ENCODE measurements around the gene C1orf174. TPM values are rescaled to one million over a fixed set of nuclear protein-coding genes. Genes with fewer than 3 reads are reported as not detected.

Gene C1orf174
- total RNA-seq, 1 donor from 2014 or later, result 19.9 TPM

- Histone ChIP-seq H3K36me3 (peaks cover 39% of the 10 kb centered on the region), H3K9me3 (no peaks in the 10 kb centered on the region), H3K4me3 (no peak overlapping the region), H3K27ac (no peak overlapping the region), H3K4me1 (peaks cover 4% of the 10 kb centered on the region), H3K27me3 (no peaks in the 10 kb centered on the region)
- no peak for DNase-seq
- TF ChIP-seq CTCF (IDR thresholded peaks at IDR 0.05), result no peak
- ATAC-seq, result no peak
- intact Hi-C loops (cut with DNase I), result no loop called here
These were observed 6.9 kb downstream of the C1orf174 start for GRCh38 chr1:3893190-3893589.

GRCh38 chr1:3892748-3893147 lies 7.3 kb downstream of the C1orf174 start:
- H3K4me3 ChIP-seq, result no peak overlapping the region
- no peaks in the 10 kb centered on the region for H3K9me3 ChIP-seq
- H3K27ac ChIP-seq, result no peak overlapping the region
- no peak for TF ChIP-seq CTCF (IDR thresholded peaks at IDR 0.05)
- peak; percentile 61 for ATAC-seq
- intact Hi-C loops (cut with DNase I), result no loop called here
- H3K27me3 ChIP-seq, result no peaks in the 10 kb centered on the region
- peaks cover 43% of the 10 kb centered on the region for H3K36me3 ChIP-seq
- H3K4me1 ChIP-seq, result peaks cover 4% of the 10 kb centered on the region
- DNase-seq, result peak; percentile 81

- H3K27me3 ChIP-seq, result no peaks in the 10 kb centered on the region
- no peak overlapping the region for H3K4me3 ChIP-seq
- intact Hi-C loops (cut with DNase I), result no loop called here
- peak overlapping the region; percentile 36 for H3K27ac ChIP-seq
- peaks cover 55% of the 10 kb centered on the region for H3K36me3 ChIP-seq
- no peak for DNase-seq
- no peak for TF ChIP-seq CTCF (IDR thresholded peaks at IDR 0.05)
- no peak for ATAC-seq
- peaks cover 4% of the 10 kb centered on the region for H3K4me1 ChIP-seq
- no peaks in the 10 kb centered on the region for H3K9me3 ChIP-seq
These were observed 8.7 kb downstream of the C1orf174 start for GRCh38 chr1:3891329-3891865.

GRCh38 chr1:3890389-3891328 lies 9.4 kb downstream of the C1orf174 start:
- H3K27me3 ChIP-seq, result no peaks in the 10 kb centered on the region
- intact Hi-C loops (cut with DNase I), result no loop called here
- H3K36me3 ChIP-seq, result peaks cover 63% of the 10 kb centered on the region
- peak; percentile 71 for ATAC-seq
- DNase-seq, result no peak
- H3K4me1 ChIP-seq, result peaks cover 4% of the 10 kb centered on the region
- H3K4me3 ChIP-seq, result no peak overlapping the region
- peak overlapping the region; percentile 36 for H3K27ac ChIP-seq
- H3K9me3 ChIP-seq, result no peaks in the 10 kb centered on the region
- no peak for TF ChIP-seq CTCF (IDR thresholded peaks at IDR 0.05)

- Histone ChIP-seq H3K27me3 (no peaks in the 10 kb centered on the region), H3K9me3 (no peaks in the 10 kb centered on the region), H3K4me1 (peaks cover 4% of the 10 kb centered on the region), H3K36me3 (peaks cover 64% of the 10 kb centered on the region), H3K27ac (no peak overlapping the region), H3K4me3 (no peak overlapping the region)
- DNase-seq, result no peak
- intact Hi-C loops (cut with DNase I), result no loop called here
- peak; percentile 60 for ATAC-seq
- no peak for TF ChIP-seq CTCF (IDR thresholded peaks at IDR 0.05)
These were observed 10.1 kb downstream of the C1orf174 start for GRCh38 chr1:3889936-3890335.

Data from upper lobe of right lung (tissue), 1 donor.